IPS DF 4.7 (cell line): Measurements from ENCODE around the gene CYP20A1.
"Not testable (repeated sequence)": the region's sequence is repeated elsewhere in the genome, so short reads cannot be mapped to it uniquely, and the experiment has no call there.

Source experiments
- DNase-seq: peaks from one replicate; pipeline ENCODE4 v3.0.0-alpha.2; 2013; ENCODE audit warnings: low spot score; ENCODE audit errors: extremely low read depth

Gene CYP20A1, protein sequence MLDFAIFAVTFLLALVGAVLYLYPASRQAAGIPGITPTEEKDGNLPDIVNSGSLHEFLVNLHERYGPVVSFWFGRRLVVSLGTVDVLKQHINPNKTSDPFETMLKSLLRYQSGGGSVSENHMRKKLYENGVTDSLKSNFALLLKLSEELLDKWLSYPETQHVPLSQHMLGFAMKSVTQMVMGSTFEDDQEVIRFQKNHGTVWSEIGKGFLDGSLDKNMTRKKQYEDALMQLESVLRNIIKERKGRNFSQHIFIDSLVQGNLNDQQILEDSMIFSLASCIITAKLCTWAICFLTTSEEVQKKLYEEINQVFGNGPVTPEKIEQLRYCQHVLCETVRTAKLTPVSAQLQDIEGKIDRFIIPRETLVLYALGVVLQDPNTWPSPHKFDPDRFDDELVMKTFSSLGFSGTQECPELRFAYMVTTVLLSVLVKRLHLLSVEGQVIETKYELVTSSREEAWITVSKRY

DNA sequence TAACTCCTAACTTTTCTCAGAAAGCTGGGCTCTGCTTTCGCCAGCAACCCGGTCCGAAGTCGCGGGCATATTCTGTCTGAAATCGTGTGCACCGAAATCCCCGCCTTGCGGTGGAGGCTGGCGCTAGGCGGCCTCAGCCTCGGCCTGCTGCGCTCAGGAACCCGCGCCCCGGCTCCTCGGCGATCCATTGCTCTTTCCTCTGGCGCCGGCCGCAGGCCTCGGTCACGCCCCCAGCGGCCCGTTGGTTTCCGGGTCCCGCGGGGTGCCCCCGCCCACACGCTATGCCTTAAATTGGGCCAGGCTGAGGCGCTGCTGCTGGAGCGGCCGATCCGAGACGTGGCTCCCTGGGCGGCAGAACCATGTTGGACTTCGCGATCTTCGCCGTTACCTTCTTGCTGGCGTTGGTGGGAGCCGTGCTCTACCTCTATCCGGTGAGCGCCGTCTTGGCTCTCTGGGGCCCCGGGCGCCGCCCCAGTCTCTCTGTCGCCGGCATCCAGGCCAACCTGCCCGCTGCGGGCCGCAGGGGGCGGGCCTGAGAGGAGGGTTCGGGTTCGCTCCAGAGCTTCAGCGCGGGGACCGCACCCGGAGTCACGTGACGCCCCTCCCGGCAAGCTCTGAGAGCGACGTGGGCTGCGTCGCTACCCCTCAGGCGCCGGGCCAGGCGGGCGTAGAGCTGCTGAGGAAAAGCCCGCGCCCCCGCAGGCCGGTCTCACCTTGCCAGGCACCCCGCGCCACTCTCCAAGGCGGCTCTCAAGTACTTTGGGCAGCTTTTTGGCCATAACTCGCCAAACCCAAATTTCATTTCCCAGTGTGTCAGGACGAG, at the start of gene CYP20A1:
Gene CYP20A1, plus strand, starts transcription at position 315 of the 823 bp plus-strand sequence. Its CDS starts 45 bp downstream, at position 360.
- peak; percentile 78 for DNase-seq

DNA sequence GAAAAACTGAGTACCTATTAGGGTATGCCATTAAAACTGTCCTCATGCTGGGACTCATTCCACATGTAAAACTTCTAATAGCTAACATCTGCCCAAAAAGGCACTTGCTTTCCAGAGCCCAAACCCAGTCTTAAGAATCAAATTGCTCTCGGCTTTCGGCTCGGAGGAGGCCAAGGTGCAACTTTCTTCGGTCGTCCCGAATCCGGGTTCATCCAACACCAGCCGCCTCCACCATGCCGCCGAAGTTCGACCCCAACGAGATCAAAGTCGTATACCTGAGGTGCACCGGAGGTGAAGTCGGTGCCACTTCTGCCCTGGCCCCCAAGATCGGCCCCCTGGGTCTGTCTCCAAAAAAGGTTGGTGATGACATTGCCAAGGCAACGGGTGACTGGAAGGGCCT, 48.3 kb upstream of the CYP20A1 start:
- DNase-seq, result not testable (repeated sequence)

DNA sequence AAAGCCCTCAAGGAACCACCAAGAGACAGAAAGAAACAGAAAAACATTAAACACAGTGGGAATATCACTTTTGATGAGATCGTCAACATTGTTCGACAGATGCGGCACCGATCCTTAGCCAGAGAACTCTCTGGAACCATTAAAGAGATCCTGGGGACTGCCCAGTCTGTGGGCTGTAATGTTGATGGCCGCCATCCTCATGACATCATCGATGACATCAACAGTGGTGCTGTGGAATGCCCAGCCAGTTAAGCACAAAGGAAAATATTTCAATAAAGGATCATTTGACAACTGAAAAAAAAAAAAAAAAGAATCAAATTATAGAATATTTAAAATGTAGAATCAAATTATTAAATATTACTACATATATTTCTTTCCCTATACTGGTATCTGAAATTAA, 47.8 kb upstream of the CYP20A1 start:
- not testable (repeated sequence) for DNase-seq

DNA sequence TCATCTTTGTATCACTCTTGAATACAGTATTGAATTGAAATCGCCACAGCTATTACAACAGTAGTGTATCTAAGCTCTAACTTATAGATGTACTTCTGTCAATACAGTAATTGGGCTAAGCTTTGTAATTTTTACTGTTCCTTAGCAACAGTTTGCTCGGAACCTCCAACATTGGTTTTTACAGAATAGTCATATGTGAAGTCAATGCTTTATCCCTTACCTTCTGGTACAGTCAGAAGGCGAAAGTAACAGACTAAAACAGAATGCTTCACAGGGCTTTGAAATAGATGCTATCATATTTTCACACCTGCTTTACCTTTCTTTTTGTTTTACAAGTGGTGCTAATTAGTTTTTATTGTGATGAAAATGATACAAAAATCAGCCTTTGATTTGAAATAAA, 46.9 kb upstream of the CYP20A1 start:
- no peak for DNase-seq

DNA sequence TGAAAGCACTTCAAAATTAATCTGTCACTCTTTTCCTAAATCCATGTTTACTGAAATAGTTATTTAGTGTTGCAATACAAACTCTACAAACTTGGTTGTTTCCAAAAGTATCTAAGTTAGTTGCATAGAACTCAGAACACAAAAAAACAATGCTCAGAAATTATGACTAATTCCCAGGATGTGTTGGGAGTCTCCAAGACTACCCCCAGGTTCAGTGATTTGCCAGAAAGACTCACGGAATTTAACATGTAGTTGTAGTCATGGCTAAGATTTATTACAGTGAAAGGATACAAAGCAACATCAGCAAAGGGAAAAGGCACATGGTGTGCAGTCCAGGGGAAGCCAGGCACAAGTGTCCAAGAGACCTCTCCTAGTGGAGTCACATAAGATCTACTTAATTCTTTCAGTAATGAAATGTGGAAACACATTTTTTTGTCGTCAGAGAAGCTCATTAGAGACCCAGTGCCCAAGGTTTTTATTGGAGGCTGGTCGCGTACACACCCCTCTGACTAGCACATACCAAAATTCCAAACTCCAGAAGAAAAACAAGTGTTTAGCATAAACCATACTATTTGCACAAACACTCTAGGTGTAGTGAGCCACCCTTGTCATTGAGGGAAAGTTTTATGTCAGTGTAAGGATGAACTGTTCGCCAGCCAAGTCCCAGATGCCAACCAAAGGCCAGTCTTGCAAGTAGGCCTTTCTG, 43.3 kb upstream of the CYP20A1 start:
- DNase-seq, result no peak

DNA sequence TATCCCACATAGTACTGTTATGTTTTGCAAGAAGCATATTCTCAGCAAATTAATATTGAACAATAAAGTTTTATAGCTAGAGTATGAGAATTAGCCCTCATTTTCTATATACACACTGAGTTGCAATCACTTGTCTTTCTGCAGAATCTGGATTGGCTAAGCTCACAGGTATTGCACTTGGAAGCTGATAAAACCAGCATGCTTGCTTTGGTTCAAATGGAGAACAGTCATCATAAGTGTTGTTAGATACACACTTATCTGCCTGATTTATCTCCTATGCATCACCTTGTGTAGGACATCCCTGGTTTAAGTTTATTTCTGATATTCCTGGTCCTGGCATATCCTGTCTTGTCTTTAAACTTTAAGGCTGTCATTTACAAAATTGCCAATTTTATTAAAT, 38.0 kb upstream of the CYP20A1 start:
- DNase-seq, result no peak

DNA sequence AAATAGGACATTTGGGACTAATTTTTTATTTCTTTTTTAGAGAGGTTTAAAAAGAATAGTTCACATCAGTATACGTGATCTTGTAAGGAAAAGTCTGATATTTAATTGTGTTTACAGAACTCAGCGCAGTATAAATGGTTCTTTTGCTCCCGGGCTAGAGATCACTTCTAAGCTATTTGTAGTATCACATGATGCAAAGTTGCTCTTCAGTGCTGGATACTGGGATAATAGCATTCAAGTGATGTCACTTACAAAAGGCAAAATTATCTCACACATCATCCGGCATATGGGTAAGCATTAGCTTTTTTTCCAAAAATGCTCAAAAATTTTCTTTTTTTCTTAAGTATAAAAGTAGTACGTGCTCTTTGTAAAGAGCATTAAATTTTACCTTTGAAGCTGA, 37.4 kb upstream of the CYP20A1 start:
- no peak for DNase-seq

DNA sequence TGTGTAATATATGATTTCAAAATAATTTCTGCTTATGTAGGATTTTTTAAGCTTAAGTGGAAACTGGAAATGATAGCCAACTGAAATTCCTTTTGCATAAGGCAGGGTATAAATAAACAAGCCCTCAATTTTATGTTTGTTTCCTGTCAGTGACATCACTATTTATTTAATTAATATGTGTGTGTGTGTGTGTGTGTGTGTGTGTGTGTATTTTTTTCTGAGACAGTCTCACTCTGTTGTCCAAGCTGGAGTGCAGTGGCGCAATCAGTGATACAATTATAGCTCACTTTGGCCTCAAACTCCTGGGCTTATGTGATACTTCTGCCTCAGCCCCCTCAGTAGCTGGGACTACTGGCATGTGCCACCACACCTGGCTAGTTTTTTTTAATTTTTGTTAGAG, 29.3 kb upstream of the CYP20A1 start:
- no peak for DNase-seq

DNA sequence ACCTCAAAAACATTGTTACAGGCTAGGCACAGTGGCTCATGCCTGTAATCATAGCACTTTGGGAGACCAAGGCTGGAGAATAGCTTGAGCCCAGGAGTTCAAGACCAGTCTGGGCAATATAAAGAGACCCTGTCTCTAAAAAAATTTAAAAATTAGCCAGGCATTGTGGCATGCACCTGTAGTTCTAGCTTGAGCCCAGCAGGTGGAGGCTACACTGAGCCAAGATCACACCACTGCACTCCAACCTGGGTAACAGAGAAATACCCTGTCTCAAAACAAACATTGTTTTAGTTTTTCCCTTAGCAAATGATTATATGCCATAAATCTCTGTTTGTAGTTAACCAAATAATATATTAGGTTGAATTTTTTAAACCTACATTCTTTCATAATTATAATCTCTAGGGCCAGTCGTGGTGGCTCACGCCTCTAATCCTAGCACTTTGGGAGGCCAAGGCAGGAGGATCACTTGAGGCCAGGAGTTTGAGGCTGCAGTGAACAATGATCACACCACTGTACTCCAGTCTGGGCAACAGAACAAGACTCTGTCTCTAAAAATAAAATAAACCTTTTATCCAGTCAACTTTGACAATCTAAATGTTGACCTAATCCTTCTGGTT, 13.3 kb upstream of the CYP20A1 start:
- DNase-seq, result no peak

DNA sequence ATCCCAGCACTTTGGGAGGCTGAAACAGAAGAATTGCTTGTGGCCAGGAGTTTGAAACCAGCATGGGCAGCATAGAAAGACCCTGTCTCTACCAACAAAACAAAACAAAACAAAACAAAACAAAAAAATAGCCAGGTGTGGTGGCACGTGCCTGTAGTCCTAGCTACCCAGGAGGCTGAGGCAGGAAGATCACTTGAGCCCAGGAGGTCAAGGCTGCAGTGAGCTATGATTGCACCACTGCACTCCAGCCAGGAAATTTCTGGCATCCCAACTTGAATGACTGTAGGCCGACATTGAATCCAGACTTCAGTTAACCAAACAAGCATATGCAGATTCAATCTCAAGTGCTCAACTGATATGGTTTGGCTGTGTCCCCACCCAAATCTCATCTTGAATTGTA, 9.1 kb upstream of the CYP20A1 start:
- DNase-seq, result not testable (repeated sequence)

DNA sequence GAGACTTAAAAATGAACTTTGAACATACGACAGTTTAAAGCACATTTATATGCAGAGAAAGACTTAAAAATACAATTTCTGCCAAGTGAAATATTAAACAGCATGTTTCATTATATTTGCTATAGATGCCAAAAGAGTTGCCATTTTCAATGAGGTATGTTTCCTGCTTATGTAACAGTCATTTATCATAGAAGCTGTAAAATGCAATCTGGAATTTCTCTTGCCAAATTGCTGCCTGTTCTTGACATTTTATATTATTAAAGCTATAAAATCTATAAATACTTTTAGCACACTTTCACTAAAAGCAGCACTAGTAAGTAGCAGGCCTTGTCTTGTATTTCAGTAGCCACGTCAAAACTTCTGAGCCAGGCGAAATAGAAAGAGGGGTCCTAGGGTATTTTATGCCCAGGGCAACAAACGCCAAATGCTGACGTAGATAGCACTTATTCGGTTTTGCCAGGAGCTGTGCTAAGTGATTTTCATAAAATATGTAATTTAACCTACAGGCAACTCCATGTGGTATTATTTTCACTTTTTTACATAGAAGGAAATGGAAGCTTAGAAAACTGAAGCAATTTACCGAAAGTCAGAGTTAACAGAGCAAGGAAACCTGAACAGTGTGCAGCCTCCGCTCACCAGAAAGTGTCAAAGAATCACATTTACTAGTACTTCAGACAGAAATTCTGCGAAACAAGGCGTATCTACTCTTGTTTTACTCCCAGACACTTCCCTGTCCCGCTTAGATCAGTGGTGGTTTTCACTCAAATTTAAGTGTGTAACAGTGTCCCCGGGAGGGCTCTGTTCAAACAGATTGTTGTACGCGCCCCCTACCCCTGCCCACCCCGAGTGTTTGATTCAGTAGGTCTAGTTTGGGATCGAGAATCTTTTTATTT, 1.2 kb upstream of the CYP20A1 start:
- DNase-seq, result no peak

DNA sequence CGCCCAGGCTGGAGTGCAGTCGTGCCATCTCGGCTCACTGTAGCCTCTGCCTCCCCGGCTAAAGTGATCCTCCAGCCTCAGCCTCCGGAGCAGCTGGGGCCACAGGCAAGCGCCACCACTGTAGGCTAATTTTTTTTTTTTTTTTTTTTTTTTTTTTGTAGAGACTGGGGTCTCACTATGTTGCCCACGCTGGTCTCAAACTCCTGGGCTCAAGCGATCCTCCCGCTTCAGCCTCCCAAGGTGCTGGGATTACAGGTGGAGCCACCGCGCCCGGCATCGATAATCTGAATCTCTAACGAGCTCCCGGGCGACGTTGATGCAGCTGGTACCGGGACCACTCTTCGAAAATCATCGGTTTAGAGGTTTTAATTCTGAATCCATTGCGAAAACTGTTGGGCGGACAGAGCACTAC, 520 bp upstream of the CYP20A1 start:
- no peak for DNase-seq

DNA sequence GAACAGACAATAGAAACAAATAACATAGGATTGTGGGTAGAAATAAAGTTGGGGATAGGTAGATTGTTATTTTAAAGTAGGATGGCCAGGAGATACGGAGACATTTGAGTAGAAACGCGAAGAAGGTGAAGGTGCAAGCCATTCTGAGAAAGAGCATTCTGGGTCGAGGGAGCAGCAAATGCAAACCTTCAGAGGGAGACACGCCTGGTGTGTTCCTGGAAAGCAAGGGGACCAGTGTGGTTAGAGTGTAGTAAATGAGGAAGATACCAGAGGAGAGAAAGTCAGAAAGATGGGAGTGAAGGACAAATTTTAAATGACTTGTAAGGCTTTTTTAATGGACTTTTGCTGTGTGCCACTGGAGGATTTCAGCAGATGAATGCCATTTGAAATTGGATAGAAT, 1.7 kb downstream of the CYP20A1 start:
- DNase-seq, result no peak

DNA sequence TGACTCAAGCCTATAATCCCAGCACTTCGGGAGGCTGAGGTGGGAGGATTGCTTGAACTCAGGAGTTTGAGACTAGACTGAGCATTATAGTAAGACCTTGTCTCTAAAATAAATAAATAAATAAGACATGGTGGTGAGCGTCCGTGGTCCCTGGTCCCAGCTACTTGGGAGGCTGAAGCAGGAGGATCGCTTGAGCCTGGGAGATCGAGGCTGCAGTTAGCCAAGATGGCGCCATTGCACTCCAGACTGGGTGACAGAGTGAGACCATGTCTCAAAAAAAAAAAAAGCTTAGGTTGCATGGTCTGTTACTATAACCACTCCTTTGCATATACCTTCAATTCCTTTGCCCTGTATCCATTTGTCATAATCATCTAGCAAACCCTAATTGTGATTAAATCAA, 3.7 kb downstream of the CYP20A1 start:
- no peak for DNase-seq

DNA sequence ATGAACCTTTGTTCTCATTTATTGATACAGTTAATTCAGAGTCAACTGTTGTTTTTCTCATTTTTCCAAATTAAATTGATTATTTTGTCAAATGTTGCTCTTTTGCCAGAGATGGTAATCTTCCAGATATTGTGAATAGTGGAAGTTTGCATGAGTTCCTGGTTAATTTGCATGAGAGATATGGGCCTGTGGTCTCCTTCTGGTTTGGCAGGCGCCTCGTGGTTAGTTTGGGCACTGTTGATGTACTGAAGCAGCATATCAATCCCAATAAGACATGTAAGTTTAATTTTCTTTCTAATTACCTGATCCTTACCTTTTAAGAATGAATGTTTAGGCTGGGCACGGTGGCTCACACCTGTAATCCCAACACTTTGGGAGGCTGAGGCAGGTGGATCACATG, 7.8 kb downstream of the CYP20A1 start:
- no peak for DNase-seq

DNA sequence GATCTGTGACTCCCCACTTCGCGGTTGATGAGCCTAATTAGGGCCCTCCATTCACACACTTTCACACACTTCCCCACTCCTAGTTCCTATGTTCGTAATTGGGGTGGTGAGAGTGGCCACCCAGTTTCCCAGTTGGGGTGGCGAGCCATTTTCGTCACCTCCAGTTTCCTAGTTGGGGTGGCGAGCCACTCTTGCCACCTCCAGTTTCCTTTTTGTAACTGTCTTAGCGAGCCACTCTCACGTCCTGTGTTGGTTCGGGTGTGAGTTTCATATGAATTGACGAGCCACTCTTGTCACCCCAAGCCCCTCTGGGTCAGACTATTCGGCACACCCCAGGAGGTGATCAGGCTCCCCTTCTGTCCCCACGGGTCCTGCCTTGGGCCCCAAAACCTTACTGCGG, 14.0 kb downstream of the CYP20A1 start:
- DNase-seq, result no peak

DNA sequence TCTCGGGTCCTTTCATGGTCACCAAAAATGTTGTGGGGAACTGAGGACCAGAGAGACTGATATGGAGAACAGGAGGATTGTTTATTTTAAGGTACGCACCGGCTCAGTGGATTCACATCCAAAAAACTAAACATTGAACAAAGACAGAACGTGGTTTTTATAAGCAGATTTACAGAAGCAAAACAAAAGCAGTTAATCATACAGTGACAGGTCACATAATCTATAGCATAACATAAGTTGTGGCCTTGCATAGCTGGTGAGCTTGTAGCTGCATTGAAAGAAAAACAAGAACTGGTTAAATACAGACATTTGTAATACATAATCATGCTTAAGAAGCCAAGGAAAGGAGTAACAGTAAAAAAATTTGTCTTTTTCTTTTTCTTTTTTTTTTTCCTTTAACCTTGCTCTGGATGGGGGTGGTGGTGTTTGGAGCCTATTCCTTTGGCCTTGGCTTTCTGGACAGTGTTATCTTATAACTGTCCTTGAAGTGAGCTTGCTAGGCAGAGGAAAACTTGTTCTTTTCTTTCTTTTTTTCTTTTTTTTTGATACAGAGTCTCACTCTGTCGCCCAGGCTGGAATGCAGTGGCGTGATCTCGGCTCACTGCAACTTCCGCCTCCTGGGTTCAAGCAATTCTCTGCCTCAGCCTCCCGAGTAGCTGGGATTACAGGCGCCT, 14.7 kb downstream of the CYP20A1 start:
- not testable (repeated sequence) for DNase-seq

DNA sequence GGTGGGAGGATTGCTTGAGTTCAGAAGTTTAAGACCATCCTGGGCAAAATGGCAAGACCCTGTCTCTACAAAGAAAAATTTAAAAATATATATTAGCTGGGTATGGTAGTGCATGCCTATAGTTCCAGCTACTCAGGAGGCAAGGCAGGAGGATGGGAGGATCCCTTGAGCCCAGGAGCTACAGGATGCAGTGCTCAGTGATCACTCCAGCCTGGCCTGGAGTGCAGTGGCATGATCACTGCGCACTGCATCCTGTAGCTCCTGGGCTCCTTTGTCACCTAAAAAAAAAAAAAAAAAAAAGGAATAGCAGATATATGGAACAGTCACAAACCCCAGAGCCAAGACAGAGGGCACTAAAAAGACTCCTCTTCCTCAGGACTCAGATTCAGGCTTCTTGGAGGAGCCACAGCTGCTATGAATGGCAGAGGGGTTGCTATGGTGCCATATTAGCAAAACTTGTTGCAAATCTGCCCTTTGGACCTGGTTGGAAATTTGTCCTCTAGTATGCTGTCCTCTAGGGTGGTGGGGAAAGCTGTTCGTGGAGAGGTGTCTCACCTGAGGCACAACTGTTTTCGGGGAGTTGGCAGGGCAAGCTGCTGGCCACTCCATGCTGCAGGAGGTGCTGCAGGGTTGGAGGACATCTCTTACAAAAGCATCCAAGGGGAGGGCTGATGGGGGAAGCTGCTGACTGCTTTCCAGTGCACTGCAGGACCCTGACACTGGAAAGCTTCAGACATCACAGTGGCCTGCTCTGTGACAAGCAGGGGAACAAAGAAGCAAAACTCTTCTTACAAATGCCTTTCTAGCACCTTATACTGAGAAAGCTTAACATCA, 22.7 kb downstream of the CYP20A1 start:
- no peak for DNase-seq

DNA sequence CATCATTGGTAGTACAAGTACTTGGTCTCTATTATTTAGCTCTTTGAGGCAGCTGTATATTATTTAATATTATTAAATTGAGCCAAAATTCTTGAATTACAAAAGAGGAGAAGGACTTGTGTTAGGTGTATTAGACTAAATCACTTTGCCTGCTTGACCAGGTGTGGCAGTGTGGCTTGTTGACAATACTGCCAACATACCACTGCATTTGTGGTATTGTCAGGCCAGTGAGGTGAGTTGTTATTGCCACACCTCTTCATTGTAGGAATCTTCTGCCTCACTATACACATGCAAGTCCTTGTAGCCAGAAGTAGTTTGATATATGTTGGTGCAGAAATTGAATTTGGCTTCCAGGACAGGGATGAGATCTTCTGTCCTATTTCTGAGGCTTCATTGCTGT, 40.5 kb downstream of the CYP20A1 start:
- no peak for DNase-seq
